A549 (cell line): ENCODE measurements around the gene PLPP4. TPM values are rescaled to one million over a fixed set of nuclear protein-coding genes. Genes with fewer than 3 reads are reported as not detected.

ENCODE experiments used
- ATAC-seq, 2 experiments: fragments of 200-7000 bp in 1 of 2; fragments of >200 bp in 1 of 2; cut with Nextera tagmentation in 1 of 2; cut with Tn5 transposase in 1 of 2; 3 replicates each; pipeline versions ENCODE4 v1.8.0 to v1.9.1; 2018 to 2020; ENCODE audit warnings: mild to moderate bottlenecking in 1 of 2, moderate library complexity in 1 of 2
- CTCF ChIA-PET: fragments of 300-600 bp; sonication (Branson Sonifier 250); formaldehyde crosslinking; extraction: SDS; loops from one replicate; lab custom pipeline; 2021; ENCODE audit warnings: antibody characterized with exemption, inconsistent platforms; lab: Yijun Ruan, JAX
- POLR2A ChIA-PET: fragments of 350-600 bp; formaldehyde crosslinking; extraction: SDS; loops from one replicate; lab custom pipeline; 2021; ENCODE audit warnings: antibody characterized with exemption, inconsistent platforms; lab: Yijun Ruan, JAX
- DNase-seq, 2 experiments: peaks; one replicate each; pipeline versions ENCODE4 v3.0.0 to v3.0.0-alpha.2; 2011 to 2016; ENCODE audit warnings: low read depth in 1 of 2, low spot score in 1 of 2
- FAIRE-seq: peaks from 2 replicates; lab custom pipeline; 2011; peaks lifted over from hg19 to GRCh38; lab: Jason Lieb, UNC
- H3K27ac ChIP-seq, 2 experiments: fragments of >200 bp; sonication (Bioruptor Twin); formaldehyde crosslinking; 3 replicates each; pipeline ENCODE4 v1.5.1; 2016 to 2017
- H3K4me1 ChIP-seq: fragments of >200 bp; sonication (Bioruptor Twin); formaldehyde crosslinking; 3 replicates; pipeline ENCODE4 v1.6.1; 2016
- H3K4me2 ChIP-seq: fragments of >200 bp; sonication (Bioruptor Twin); formaldehyde crosslinking; 3 replicates; pipeline ENCODE4 v1.6.1; 2016
- H3K4me3 ChIP-seq: fragments of >200 bp; sonication (Bioruptor Twin); formaldehyde crosslinking; 3 replicates; pipeline ENCODE4 v1.5.1; 2016
- H3K9me3 ChIP-seq: fragments of >200 bp; sonication (Bioruptor Twin); formaldehyde crosslinking; 3 replicates; pipeline ENCODE4 v1.6.1; 2016
- CBX2 ChIP-seq: fragments of 200-600 bp; sonication (generic); IDR thresholded peaks from 2 replicates; pipeline ENCODE4 v1.6.1; 2016; ENCODE audit warnings: low read depth, mild to moderate bottlenecking, borderline replicate concordance
- CHD2 ChIP-seq: fragments of 150-350 bp; IDR thresholded peaks from 2 replicates; pipeline ENCODE4 v1.6.1; 2014; ENCODE audit warnings: low read length; ENCODE audit not compliant: partially characterized antibody
- CHD4 ChIP-seq: fragments of 200-600 bp; sonication (generic); IDR thresholded peaks from 2 replicates; pipeline ENCODE4 v1.6.1; 2016; ENCODE audit warnings: antibody characterized with exemption, mild to moderate bottlenecking, borderline replicate concordance
- EP300 ChIP-seq, 2 experiments: fragments of >200 bp; sonication (Bioruptor Twin); formaldehyde crosslinking; IDR thresholded peaks; 2 replicates in 1 of 2; 3 replicates in 1 of 2; pipeline ENCODE4 v1.6.1; 2016 to 2017
- ESRRA ChIP-seq: fragments of 150-350 bp; IDR thresholded peaks from 2 replicates; pipeline ENCODE4 v1.6.1; 2014; ENCODE audit warnings: mild to moderate bottlenecking, low read length, borderline replicate concordance
- FOSB ChIP-seq: fragments of 250-450 bp; sonication (Bioruptor Pico); IDR thresholded peaks from 2 replicates; pipeline ENCODE4 v1.5.0; 2020; ENCODE audit warnings: mild to moderate bottlenecking, moderate library complexity
- FOXS1 ChIP-seq: fragments of 250-450 bp; sonication (Bioruptor Pico); IDR thresholded peaks from 2 replicates; pipeline ENCODE4 v1.5.0; 2020; ENCODE audit warnings: mild to moderate bottlenecking, moderate library complexity
- GATA3 ChIP-seq: IDR thresholded peaks from 2 replicates; pipeline ENCODE4 v1.6.1; 2012; ENCODE audit warnings: borderline replicate concordance
- HEYL ChIP-seq: fragments of 250-450 bp; sonication (Bioruptor Pico); IDR thresholded peaks from 2 replicates; pipeline ENCODE4 v1.8.0; 2021; ENCODE audit warnings: mild to moderate bottlenecking, moderate library complexity
- KDM1A ChIP-seq: fragments of 200-600 bp; sonication (generic); IDR thresholded peaks from 2 replicates; pipeline ENCODE4 v1.6.1; 2016; ENCODE audit warnings: low read depth, mild to moderate bottlenecking
- MAZ ChIP-seq: fragments of 150-350 bp; IDR thresholded peaks from 2 replicates; pipeline ENCODE4 v1.6.1; 2014; ENCODE audit warnings: antibody characterized with exemption, low read depth, low read length, borderline replicate concordance
- MYC ChIP-seq: IDR thresholded peaks from 2 replicates; pipeline ENCODE4 v1.6.1; 2012; ENCODE audit warnings: mild to moderate bottlenecking, inconsistent platforms, low read length, improper control_type of control experiment, borderline replicate concordance
- NFE2L2 ChIP-seq: fragments of 150-350 bp; conservative IDR thresholded peaks from 2 replicates; pipeline ENCODE4 v1.6.1; 2014; ENCODE audit warnings: low read length
- NR3C1 ChIP-seq: fragments of >200 bp; sonication (Bioruptor Twin); formaldehyde crosslinking; IDR thresholded peaks from 3 replicates; pipeline ENCODE4 v1.6.1; 2017
- RARB ChIP-seq: fragments of 250-450 bp; sonication (Bioruptor Pico); IDR thresholded peaks from 2 replicates; pipeline ENCODE4 v1.8.0; 2021; ENCODE audit warnings: mild to moderate bottlenecking, moderate library complexity
- RFX5 ChIP-seq: fragments of 450-650 bp; IDR thresholded peaks from 2 replicates; pipeline ENCODE4 v1.7.1; 2014; ENCODE audit warnings: antibody characterized with exemption, mild to moderate bottlenecking, moderate library complexity
- RNF2 ChIP-seq: fragments of 200-600 bp; sonication (generic); IDR thresholded peaks from 2 replicates; pipeline ENCODE4 v1.6.1; 2016; ENCODE audit warnings: low read depth, mild to moderate bottlenecking, antibody characterized with exemption, moderate library complexity, borderline replicate concordance
- TFCP2L1 ChIP-seq: fragments of 250-450 bp; sonication (Bioruptor Pico); IDR thresholded peaks from 2 replicates; pipeline ENCODE4 v1.5.0; 2021; ENCODE audit warnings: mild to moderate bottlenecking
- ZC3H11A ChIP-seq: fragments of 450-650 bp; IDR thresholded peaks from 2 replicates; pipeline ENCODE4 v1.6.1; 2014; ENCODE audit warnings: antibody characterized with exemption, mild to moderate bottlenecking
- ZSCAN20 ChIP-seq: fragments of 250-450 bp; sonication (Bioruptor Pico); IDR thresholded peaks from 2 replicates; pipeline ENCODE4 v1.8.0; 2022; ENCODE audit warnings: mild to moderate bottlenecking, moderate library complexity
- WGBS: methylation state at CpG from one replicate; pipeline ENCODE4 v1.1.6; 2017; ENCODE audit errors: missing lambda C conversion rate; 5-methylcytosine and 5-hydroxymethylcytosine counted together
- polyA plus RNA-seq, 4 experiments: library from polyadenylated mRNA; depleted of rRNA in 3 of 4; stranded (reverse); fragments of >200 nt; fragmentation: RNase III in 1 of 4; extraction: RNeasy Plus Mini Kit Qiagen cat#74134 plus additional on column Dnase treatment in 1 of 4; gene quantifications; 2 replicates in 3 of 4; 3 replicates in 1 of 4; pipeline ENCODE4 v1.2.3, GENCODE V29; 2011 to 2017
- TF ChIP-seq, protein P1 (sequence below): fragments of 200-600 bp; sonication (generic); IDR thresholded peaks from 2 replicates; pipeline ENCODE4 v1.6.1; 2016; ENCODE audit warnings: antibody characterized with exemption, mild to moderate bottlenecking, moderate library complexity
- TF ChIP-seq, protein P2 (sequence below): IDR thresholded peaks from 2 replicates; pipeline ENCODE4 v1.6.1; 2012
- TF ChIP-seq, protein P3 (sequence below): IDR thresholded peaks from 2 replicates; pipeline ENCODE4 v1.6.1; 2012
- TF ChIP-seq, protein P4 (sequence below): fragments of >200 bp; sonication (Bioruptor Twin); formaldehyde crosslinking; IDR thresholded peaks from 3 replicates; pipeline ENCODE4 v1.6.1; 2016

The PLPP4 gene
- polyA plus RNA-seq, 2 of the 4 experiments (the other 2 are of a cell fraction): not detected

DNA sequence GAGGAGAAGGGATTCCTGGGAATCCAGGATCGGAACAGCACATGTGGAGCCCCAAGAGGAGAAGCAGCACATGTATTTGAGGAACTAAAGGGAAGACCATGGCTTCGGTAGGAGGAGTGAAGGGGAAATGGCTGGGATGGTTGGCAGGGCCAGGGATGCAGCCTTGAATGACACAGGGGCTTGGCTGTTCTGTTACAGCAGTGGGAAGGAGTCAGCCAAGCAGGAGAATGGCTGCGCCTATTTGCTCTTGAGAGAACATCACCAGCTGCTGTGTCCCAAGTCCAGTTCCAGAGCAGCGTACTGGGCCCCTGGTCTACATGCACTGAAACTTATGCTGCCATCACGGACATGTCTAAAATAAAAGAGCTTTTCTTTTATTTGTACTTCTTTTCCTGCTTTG, 130.0 kb downstream of the PLPP4 start:
- Histone ChIP-seq H3K4me3 (no peak overlapping the region), H3K27ac (no peak overlapping the region), H3K4me2 (no peak overlapping the region), H3K4me1 (no peaks in the 10 kb centered on the region), H3K9me3 (no peaks in the 10 kb centered on the region)
- 3% methylated on average over 5 of the region's 5 CpGs for WGBS
- FAIRE-seq (no peak), ATAC-seq (no peak), DNase-seq (no peak)
- CTCF ChIA-PET: no interaction called here
- TF ChIP-seq ZSCAN20 (CRISPR knock-in tag) (no peak), KDM1A (no peak), RARB (CRISPR knock-in tag) (no peak), NR3C1 (no peak), CHD2 (no peak), CHD4 (no peak), RFX5 (no peak), FOXS1 (CRISPR knock-in tag) (no peak), RNF2 (no peak)
- TF ChIP-seq, protein P1, sequence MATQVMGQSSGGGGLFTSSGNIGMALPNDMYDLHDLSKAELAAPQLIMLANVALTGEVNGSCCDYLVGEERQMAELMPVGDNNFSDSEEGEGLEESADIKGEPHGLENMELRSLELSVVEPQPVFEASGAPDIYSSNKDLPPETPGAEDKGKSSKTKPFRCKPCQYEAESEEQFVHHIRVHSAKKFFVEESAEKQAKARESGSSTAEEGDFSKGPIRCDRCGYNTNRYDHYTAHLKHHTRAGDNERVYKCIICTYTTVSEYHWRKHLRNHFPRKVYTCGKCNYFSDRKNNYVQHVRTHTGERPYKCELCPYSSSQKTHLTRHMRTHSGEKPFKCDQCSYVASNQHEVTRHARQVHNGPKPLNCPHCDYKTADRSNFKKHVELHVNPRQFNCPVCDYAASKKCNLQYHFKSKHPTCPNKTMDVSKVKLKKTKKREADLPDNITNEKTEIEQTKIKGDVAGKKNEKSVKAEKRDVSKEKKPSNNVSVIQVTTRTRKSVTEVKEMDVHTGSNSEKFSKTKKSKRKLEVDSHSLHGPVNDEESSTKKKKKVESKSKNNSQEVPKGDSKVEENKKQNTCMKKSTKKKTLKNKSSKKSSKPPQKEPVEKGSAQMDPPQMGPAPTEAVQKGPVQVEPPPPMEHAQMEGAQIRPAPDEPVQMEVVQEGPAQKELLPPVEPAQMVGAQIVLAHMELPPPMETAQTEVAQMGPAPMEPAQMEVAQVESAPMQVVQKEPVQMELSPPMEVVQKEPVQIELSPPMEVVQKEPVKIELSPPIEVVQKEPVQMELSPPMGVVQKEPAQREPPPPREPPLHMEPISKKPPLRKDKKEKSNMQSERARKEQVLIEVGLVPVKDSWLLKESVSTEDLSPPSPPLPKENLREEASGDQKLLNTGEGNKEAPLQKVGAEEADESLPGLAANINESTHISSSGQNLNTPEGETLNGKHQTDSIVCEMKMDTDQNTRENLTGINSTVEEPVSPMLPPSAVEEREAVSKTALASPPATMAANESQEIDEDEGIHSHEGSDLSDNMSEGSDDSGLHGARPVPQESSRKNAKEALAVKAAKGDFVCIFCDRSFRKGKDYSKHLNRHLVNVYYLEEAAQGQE: no peak
- TF ChIP-seq, protein P2, sequence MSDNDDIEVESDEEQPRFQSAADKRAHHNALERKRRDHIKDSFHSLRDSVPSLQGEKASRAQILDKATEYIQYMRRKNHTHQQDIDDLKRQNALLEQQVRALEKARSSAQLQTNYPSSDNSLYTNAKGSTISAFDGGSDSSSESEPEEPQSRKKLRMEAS: no peak
- TF ChIP-seq, protein P3, sequence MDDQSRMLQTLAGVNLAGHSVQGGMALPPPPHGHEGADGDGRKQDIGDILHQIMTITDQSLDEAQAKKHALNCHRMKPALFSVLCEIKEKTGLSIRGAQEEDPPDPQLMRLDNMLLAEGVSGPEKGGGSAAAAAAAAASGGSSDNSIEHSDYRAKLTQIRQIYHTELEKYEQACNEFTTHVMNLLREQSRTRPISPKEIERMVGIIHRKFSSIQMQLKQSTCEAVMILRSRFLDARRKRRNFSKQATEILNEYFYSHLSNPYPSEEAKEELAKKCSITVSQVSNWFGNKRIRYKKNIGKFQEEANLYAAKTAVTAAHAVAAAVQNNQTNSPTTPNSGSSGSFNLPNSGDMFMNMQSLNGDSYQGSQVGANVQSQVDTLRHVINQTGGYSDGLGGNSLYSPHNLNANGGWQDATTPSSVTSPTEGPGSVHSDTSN: no peak
- POLR2A ChIA-PET: no interaction called here

DNA sequence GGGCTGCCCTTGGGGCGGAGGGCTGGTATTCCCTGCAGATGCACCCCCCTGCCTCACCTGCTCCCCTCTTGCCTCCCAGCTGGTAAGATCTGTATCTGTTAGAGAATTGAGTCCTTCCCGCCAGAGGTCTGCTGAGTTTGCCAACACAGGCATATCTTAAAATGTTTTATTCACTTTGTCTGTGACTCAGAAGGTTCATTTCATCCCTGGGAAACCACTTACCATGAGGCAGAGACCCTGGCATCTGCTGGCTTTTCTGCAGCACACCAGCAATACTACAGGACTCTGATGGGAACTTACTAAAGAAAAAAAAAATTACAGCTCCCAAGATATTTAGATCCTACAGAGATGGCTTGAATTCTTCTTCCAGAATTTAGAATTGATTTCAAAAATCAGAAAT, 131.3 kb downstream of the PLPP4 start:
- no peaks in the 10 kb centered on the region for H3K9me3 ChIP-seq
- TF ChIP-seq EP300 (IDR thresholded peaks at IDR 0.05) (no peak), MYC (no peak)
- TF ChIP-seq, all 56 proteins: peak for 0
- ChIA-PET CTCF (no interaction called here), POLR2A (no interaction called here)
- no peak overlapping the region for H3K27ac ChIP-seq
- no peak for DNase-seq
- H3K4me3 ChIP-seq: no peak overlapping the region
- 15% methylated on average over 2 of the region's 2 CpGs for WGBS
- no peak for ATAC-seq
- FAIRE-seq: no peak
- no peak overlapping the region for H3K4me2 ChIP-seq
- no peaks in the 10 kb centered on the region for H3K4me1 ChIP-seq

DNA sequence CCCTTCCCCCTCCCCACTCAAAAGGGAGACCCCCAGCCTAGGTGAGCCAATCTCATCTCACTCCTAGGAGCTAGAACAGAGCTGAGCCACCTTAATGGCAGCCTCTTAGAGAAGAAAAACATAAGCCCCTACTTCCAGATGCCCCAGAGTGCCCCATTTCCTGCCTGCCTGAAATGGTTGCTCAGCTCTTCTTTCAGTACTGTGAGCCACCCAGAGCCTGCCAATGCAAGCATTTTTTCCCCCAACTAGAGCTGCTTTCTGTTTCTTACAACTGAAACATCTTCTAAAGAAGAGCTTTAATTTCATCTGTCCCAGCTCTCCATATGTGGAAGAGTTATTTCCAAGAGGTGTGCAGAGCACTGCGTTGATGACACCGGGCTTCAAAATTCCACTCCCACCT, 136.7 kb downstream of the PLPP4 start:
- Histone ChIP-seq H3K27ac (no peak overlapping the region), H3K4me1 (no peaks in the 10 kb centered on the region)
- TF ChIP-seq HEYL (no peak), MAZ (no peak), TFCP2L1 (no peak), ZC3H11A (no peak), KDM1A (no peak), ESRRA (no peak), RNF2 (no peak), CBX2 (no peak), FOSB (CRISPR knock-in tag) (no peak), NFE2L2 (no peak), CHD2 (no peak), GATA3 (no peak)
- TF ChIP-seq, protein P2: no peak
- TF ChIP-seq, protein P4, sequence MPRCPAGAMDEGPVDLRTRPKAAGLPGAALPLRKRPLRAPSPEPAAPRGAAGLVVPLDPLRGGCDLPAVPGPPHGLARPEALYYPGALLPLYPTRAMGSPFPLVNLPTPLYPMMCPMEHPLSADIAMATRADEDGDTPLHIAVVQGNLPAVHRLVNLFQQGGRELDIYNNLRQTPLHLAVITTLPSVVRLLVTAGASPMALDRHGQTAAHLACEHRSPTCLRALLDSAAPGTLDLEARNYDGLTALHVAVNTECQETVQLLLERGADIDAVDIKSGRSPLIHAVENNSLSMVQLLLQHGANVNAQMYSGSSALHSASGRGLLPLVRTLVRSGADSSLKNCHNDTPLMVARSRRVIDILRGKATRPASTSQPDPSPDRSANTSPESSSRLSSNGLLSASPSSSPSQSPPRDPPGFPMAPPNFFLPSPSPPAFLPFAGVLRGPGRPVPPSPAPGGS: no peak
- TF ChIP-seq, all 56 proteins: peak for 0
- Histone ChIP-seq H3K9me3 (no peaks in the 10 kb centered on the region), H3K4me2 (no peak overlapping the region), H3K4me3 (no peak overlapping the region)
- ChIA-PET POLR2A (no interaction called here), CTCF (interaction anchor here (1.0 to 1.3 kb wide), 2 partner anchors 9 to 143 kb away, joined by 4 read pairs; no protein-coding TSS in a partner anchor)
- no peak for FAIRE-seq
- WGBS: 93% methylated on average over 2 of the region's 2 CpGs
- no peak for DNase-seq
- ATAC-seq: no peak
